Lower leg skin (tissue), 3 donors: Measurements from ENCODE around the gene NCOR2.

Experiments used
- POLR2A ChIP-seq, 2 donors: fragments of 450-650 bp; IDR thresholded peaks; one replicate each; pipeline ENCODE4 v1.6.1; 2016 to 2017; ENCODE audit warnings: antibody characterized with exemption in 2 of 2, mild to moderate bottlenecking in 1 of 2, moderate library complexity in 1 of 2
- TF ChIP-seq, protein P1 (sequence below), 3 donors: fragments of 450-650 bp; IDR thresholded peaks; one replicate each; pipeline ENCODE4 v1.5.1; 2016; ENCODE audit warnings: antibody characterized with exemption in 3 of 3, mild to moderate bottlenecking in 3 of 3, moderate library complexity in 2 of 3

DNA sequence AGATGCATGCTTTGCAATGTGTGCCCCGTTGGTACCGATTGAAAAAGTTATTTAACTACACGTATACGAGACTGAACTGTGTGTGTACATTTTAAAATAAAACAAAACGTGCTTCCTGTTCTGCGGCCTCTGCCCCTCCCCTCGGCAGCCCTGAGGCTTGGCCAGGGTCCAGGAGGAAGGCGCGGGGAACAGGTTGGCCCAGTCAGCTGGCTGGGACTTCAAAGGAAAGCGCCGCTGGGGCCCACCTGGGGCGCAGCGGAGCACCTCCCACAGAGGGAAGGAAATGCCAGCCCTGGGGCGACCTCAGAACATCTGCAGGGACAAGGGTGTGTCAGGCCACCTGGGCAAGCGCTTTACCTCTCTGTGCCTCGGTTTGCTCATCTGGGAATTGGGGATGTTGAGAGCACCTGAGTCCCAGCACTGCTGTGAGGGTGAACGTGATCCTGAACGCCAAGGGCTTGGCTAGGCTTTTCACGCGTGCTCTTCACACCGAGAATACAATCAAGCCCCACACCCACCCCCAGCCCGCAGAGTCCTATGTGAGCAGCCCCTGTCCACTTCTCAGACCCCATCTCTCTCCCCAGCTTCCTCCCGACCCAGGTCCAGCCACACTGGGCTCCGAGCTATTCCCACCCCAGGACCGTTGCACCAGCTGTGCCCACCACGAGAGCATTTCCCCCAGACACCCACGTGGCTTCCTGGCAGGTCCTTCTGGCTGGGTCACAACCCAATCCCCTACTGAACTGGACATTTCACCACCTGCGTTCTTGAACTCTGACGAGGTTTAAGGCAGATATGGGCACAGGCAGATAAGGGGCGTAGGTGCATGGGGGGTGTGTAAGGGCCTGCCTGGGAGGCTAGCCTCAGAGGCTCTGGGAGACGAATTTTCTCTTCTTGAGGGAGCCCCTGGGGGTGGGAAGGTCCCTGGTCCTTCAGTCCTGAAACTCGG is 41.9 kb upstream of the NCOR2 start:
- TF ChIP-seq, protein P1, sequence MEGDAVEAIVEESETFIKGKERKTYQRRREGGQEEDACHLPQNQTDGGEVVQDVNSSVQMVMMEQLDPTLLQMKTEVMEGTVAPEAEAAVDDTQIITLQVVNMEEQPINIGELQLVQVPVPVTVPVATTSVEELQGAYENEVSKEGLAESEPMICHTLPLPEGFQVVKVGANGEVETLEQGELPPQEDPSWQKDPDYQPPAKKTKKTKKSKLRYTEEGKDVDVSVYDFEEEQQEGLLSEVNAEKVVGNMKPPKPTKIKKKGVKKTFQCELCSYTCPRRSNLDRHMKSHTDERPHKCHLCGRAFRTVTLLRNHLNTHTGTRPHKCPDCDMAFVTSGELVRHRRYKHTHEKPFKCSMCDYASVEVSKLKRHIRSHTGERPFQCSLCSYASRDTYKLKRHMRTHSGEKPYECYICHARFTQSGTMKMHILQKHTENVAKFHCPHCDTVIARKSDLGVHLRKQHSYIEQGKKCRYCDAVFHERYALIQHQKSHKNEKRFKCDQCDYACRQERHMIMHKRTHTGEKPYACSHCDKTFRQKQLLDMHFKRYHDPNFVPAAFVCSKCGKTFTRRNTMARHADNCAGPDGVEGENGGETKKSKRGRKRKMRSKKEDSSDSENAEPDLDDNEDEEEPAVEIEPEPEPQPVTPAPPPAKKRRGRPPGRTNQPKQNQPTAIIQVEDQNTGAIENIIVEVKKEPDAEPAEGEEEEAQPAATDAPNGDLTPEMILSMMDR (IDR thresholded peaks at IDR 0.05): no peak
- no peak for TF ChIP-seq POLR2A (IDR thresholded peaks at IDR 0.05)
